ENCODE results near the gene CHST15. TPM values are rescaled to one million over a fixed set of nuclear protein-coding genes. Genes with fewer than 3 reads are reported as not detected.

The CHST15 gene
- polyA plus RNA-seq, 4 donors, result 0.45 to 8.5 (median 4.0) TPM

DNA sequence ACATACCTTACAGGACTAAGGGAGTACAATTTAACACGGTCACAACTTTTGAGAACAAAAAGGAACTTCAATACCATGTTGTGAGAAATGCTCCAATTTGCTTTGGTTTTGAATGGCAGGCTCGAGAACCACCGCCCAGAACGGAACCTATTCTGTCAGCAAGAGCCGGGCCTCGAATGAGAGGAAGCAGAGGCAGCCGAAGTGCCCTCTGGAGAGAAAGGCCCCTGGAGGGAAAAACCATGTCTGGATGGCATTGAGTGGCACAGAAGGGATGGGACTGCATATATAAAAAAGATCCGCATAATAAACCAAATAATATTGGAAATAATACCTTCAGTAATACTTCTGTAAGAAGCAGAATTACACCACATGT, 85.6 kb downstream of the CHST15 start:
- no peak for FAIRE-seq
- Histone ChIP-seq H3K36me3 (ENCODE audit: control insufficient read depth in 3 of 3, insufficient read depth in 2 of 3, low read depth in 1 of 3, low read length in 3 of 3) (peaks cover 0 to 13% (median 0%) of the 10 kb centered on the region in 3 donors), H3K4me1 (ENCODE audit: control insufficient read depth in 3 of 3, insufficient read depth in 2 of 3, low read depth in 1 of 3, low read length in 2 of 3) (no peaks in the 10 kb centered on the region), H3K27me3 (ENCODE audit: control insufficient read depth in 3 of 3, insufficient read depth in 3 of 3, low read length in 3 of 3) (no peaks in the 10 kb centered on the region), H3K27ac (ENCODE audit: low read depth in 1 of 3, low read length in 2 of 3) (no peak overlapping the region), H3K4me3 (ENCODE audit: low read depth in 1 of 3, low read length in 3 of 3) (no peak overlapping the region), H3K9me3 (ENCODE audit: control insufficient read depth in 2 of 2, insufficient read depth in 1 of 2, low read depth in 1 of 2, low read length in 1 of 2) (no peaks in the 10 kb centered on the region)
- 89 to 94% (median 92%) methylated on average over 8 of the region's 8 CpGs for WGBS, 3 donors
- DNase-seq, result no peak

DNA sequence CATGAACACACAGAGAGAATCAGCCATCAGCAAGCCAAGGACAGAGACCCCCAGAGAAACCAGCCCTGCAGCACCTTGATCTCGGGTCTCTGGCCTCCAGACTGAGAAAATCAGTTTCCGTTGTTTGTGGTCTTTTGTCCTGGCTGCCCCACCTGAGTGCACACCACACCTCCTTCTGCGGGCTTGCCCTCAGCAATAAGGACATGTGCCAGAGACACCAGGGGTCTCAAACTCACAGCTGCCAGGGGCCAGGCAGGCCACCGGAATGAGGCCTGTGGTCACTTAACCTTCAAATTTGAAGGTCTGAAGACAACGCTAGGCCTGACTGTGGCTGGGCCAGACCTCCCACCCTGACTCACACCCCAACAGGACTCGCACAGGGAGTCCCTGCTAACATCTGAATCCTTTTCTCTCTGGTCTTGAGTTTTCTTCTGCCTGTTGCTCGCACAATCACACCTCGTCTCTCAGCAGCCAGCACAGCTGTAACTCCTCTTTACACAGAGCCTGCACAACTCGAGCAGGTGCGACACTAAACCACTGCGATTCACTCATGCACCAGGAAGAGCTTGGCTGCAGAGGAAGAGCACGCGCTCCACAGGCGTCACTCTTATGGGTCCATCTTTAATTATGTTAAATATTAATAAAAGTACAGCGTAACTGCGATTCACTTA, 86.2 kb downstream of the CHST15 start:
- DNase-seq (no peak), FAIRE-seq (no peak)
- Histone ChIP-seq H3K27me3 (ENCODE audit: control insufficient read depth in 3 of 3, insufficient read depth in 3 of 3, low read length in 3 of 3) (no peaks in the 10 kb centered on the region), H3K27ac (ENCODE audit: low read depth in 1 of 3, low read length in 2 of 3) (no peak overlapping the region), H3K4me3 (ENCODE audit: low read depth in 1 of 3, low read length in 3 of 3) (no peak overlapping the region), H3K9me3 (ENCODE audit: control insufficient read depth in 2 of 2, insufficient read depth in 1 of 2, low read depth in 1 of 2, low read length in 1 of 2) (no peaks in the 10 kb centered on the region), H3K36me3 (ENCODE audit: control insufficient read depth in 3 of 3, insufficient read depth in 2 of 3, low read depth in 1 of 3, low read length in 3 of 3) (peaks cover 0 to 13% (median 0%) of the 10 kb centered on the region in 3 donors), H3K4me1 (ENCODE audit: control insufficient read depth in 3 of 3, insufficient read depth in 2 of 3, low read depth in 1 of 3, low read length in 2 of 3) (no peaks in the 10 kb centered on the region)
- 80 to 88% (median 85%) methylated on average over 16 of the region's 16 CpGs for WGBS, 3 donors

DNA sequence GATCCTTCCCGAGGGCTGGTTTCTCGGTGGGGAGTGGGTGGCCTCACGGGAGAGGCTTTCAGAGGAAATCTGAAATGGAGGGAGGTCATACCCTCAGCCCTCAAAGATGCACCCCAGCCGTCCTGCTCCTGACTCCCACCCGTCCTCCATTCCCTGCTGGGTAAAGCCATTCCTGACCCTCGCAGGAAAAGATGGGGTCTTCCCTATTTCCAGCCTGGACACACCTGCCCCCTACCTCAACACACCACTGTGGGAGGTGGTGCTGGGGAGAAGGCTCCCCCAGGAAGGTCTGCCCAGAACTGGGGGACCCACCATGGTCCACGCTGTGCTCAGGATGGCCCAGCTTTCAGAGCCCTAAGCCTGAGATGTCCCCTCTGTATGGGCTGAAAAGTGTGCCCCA, 86.9 kb downstream of the CHST15 start:
- H3K9me3 ChIP-seq (ENCODE audit: control insufficient read depth in 2 of 2, insufficient read depth in 1 of 2, low read depth in 1 of 2, low read length in 1 of 2), result no peaks in the 10 kb centered on the region
- H3K4me1 ChIP-seq (ENCODE audit: control insufficient read depth in 3 of 3, insufficient read depth in 2 of 3, low read depth in 1 of 3, low read length in 2 of 3), result no peaks in the 10 kb centered on the region
- DNase-seq (no peak), FAIRE-seq (no peak)
- no peak overlapping the region for H3K4me3 ChIP-seq (ENCODE audit: low read depth in 1 of 3, low read length in 3 of 3)
- H3K36me3 ChIP-seq (ENCODE audit: control insufficient read depth in 3 of 3, insufficient read depth in 2 of 3, low read depth in 1 of 3, low read length in 3 of 3), result peaks cover 0 to 13% (median 0%) of the 10 kb centered on the region in 3 donors
- WGBS, 3 donors, result 73 to 83% (median 83%) methylated on average over 7 of the region's 7 CpGs
- no peaks in the 10 kb centered on the region for H3K27me3 ChIP-seq (ENCODE audit: control insufficient read depth in 3 of 3, insufficient read depth in 3 of 3, low read length in 3 of 3)
- H3K27ac ChIP-seq (ENCODE audit: low read depth in 1 of 3, low read length in 2 of 3), result peak overlapping the region in 1 of 3 donors; percentile 17

DNA sequence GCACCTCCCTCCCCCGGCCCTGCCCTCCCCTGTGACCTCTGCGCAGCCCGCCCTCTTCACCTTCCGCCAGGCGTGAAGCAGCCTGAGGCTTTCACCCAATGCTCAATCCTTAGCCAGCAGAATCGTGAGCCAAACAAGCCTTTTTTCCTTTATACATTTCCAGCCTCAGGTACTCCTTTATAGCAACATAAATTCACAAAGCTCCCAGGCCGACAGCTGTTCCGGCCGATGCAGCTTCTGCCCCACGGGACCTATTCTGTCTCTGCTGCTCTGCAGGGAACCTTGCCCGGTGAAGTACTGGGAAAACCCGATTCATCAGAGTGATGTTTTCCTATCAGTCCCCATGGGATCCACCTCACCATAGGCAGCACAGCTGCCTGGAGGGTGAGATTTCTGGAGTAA, 87.4 kb downstream of the CHST15 start:
- no peak for FAIRE-seq
- peaks cover 0 to 11% (median 0%) of the 10 kb centered on the region in 3 donors for H3K36me3 ChIP-seq (ENCODE audit: control insufficient read depth in 3 of 3, insufficient read depth in 2 of 3, low read depth in 1 of 3, low read length in 3 of 3)
- no peak for DNase-seq
- no peaks in the 10 kb centered on the region for H3K4me1 ChIP-seq (ENCODE audit: control insufficient read depth in 3 of 3, insufficient read depth in 2 of 3, low read depth in 1 of 3, low read length in 2 of 3)
- H3K9me3 ChIP-seq (ENCODE audit: control insufficient read depth in 2 of 2, insufficient read depth in 1 of 2, low read depth in 1 of 2, low read length in 1 of 2), result no peaks in the 10 kb centered on the region
- no peaks in the 10 kb centered on the region for H3K27me3 ChIP-seq (ENCODE audit: control insufficient read depth in 3 of 3, insufficient read depth in 3 of 3, low read length in 3 of 3)
- WGBS, 3 donors, result 73 to 76% (median 74%) methylated on average over 12 of the region's 12 CpGs
- H3K4me3 ChIP-seq (ENCODE audit: low read depth in 1 of 3, low read length in 3 of 3), result no peak overlapping the region
- no peak overlapping the region for H3K27ac ChIP-seq (ENCODE audit: low read depth in 1 of 3, low read length in 2 of 3)

DNA sequence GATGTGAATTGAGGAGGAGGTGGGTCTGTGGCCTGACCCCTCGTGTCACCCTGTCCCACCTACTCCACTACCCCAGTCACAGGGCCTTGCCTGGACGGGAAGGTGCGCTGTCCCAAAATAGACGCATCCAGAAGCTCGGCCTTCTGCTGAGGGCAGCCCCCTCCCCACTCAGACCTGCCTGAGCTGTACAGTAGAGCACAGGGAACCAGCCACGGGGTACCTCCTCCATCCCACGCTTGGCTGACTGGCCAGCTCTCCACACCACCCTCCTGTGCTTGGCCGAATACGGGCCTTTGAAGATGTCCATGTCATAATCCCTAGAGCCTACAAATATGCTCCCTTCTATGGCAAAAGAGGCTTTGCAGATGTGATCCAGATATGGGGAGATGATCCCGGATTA, 88.3 kb downstream of the CHST15 start:
- DNase-seq, result no peak
- no peak for FAIRE-seq
- Histone ChIP-seq H3K27ac (ENCODE audit: low read depth in 1 of 3, low read length in 2 of 3) (no peak overlapping the region), H3K27me3 (ENCODE audit: control insufficient read depth in 3 of 3, insufficient read depth in 3 of 3, low read length in 3 of 3) (no peaks in the 10 kb centered on the region), H3K36me3 (ENCODE audit: control insufficient read depth in 3 of 3, insufficient read depth in 2 of 3, low read depth in 1 of 3, low read length in 3 of 3) (peaks cover 0 to 10% (median 0%) of the 10 kb centered on the region in 3 donors), H3K4me1 (ENCODE audit: control insufficient read depth in 3 of 3, insufficient read depth in 2 of 3, low read depth in 1 of 3, low read length in 2 of 3) (no peaks in the 10 kb centered on the region), H3K9me3 (ENCODE audit: control insufficient read depth in 2 of 2, insufficient read depth in 1 of 2, low read depth in 1 of 2, low read length in 1 of 2) (no peaks in the 10 kb centered on the region), H3K4me3 (ENCODE audit: low read depth in 1 of 3, low read length in 3 of 3) (no peak overlapping the region)
- WGBS, 3 donors, result 81 to 87% (median 84%) methylated on average over 10 of the region's 10 CpGs

DNA sequence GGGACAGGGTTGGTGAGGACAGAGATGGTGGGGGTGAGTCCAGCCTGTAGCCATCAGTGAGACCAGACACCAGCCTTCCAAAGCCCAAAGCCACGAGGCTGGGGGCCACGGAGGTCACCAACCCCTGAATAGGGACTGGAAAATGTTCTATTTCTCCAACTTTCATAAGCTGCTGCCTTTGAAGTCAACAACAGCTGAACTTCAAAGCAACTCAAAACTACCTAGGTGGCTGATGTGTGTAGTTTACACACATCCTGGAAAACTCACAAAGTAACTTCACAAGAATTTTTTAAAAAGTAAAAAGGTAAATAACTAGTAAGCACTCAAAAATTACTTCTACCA, 88.8 kb downstream of the CHST15 start:
- Histone ChIP-seq H3K27ac (ENCODE audit: low read depth in 1 of 3, low read length in 2 of 3) (no peak overlapping the region), H3K36me3 (ENCODE audit: control insufficient read depth in 3 of 3, insufficient read depth in 2 of 3, low read depth in 1 of 3, low read length in 3 of 3) (peaks cover 0 to 8% (median 0%) of the 10 kb centered on the region in 3 donors), H3K9me3 (ENCODE audit: control insufficient read depth in 2 of 2, insufficient read depth in 1 of 2, low read depth in 1 of 2, low read length in 1 of 2) (no peaks in the 10 kb centered on the region), H3K4me3 (ENCODE audit: low read depth in 1 of 3, low read length in 3 of 3) (no peak overlapping the region), H3K4me1 (ENCODE audit: control insufficient read depth in 3 of 3, insufficient read depth in 2 of 3, low read depth in 1 of 3, low read length in 2 of 3) (no peaks in the 10 kb centered on the region), H3K27me3 (ENCODE audit: control insufficient read depth in 3 of 3, insufficient read depth in 3 of 3, low read length in 3 of 3) (no peaks in the 10 kb centered on the region)
- 48 to 60% (median 59%) methylated on average over 2 of the region's 2 CpGs for WGBS, 3 donors
- FAIRE-seq (no peak), DNase-seq (no peak)

DNA sequence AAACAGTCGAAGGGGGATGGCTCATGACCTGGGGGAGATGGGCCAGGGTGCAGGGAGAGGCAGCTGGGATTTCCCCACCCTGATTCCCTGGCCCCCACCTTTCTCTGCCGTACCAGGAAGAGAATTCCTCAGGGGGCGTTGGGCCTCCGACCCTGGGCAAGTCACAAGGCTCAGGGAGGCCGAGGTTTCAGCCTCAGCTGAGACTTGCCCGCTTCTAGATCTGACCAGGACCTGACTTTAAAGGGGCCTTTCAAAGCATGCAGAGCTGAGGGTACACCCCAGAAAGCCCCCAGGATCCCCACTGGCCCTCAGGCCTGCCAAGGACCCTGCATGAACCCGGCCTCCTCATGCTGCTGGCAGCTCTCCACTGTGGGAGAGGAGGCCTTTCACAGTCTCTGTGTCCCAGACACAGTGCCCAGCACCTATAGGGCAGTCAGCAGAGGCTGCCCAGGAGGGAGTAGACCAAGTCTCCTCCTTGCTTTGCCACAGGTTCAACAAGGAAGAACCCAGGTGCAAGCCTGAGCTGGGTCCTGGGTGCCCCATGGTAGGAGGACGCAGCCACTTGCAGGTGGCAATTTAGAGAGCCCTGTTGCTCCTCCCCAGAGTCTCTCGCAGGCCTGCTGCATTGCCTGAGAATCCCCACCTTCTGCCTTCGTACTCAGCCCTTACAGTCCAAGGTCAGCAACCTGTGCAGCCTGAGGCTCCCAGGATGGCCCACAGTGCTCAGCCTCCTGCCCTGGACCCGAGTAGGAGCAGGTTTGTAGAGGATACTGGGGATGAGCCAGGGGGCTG, 89.3 kb downstream of the CHST15 start:
- no peak overlapping the region for H3K27ac ChIP-seq (ENCODE audit: low read depth in 1 of 3, low read length in 2 of 3)
- H3K9me3 ChIP-seq (ENCODE audit: control insufficient read depth in 2 of 2, insufficient read depth in 1 of 2, low read depth in 1 of 2, low read length in 1 of 2), result no peaks in the 10 kb centered on the region
- no peak overlapping the region for H3K4me3 ChIP-seq (ENCODE audit: low read depth in 1 of 3, low read length in 3 of 3)
- no peaks in the 10 kb centered on the region for H3K27me3 ChIP-seq (ENCODE audit: control insufficient read depth in 3 of 3, insufficient read depth in 3 of 3, low read length in 3 of 3)
- no peaks in the 10 kb centered on the region for H3K4me1 ChIP-seq (ENCODE audit: control insufficient read depth in 3 of 3, insufficient read depth in 2 of 3, low read depth in 1 of 3, low read length in 2 of 3)
- FAIRE-seq (no peak), DNase-seq (no peak)
- WGBS, 3 donors, result 59 to 74% (median 64%) methylated on average over 11 of the region's 11 CpGs
- H3K36me3 ChIP-seq (ENCODE audit: control insufficient read depth in 3 of 3, insufficient read depth in 2 of 3, low read depth in 1 of 3, low read length in 3 of 3), result peaks cover 0 to 8% (median 0%) of the 10 kb centered on the region in 3 donors

DNA sequence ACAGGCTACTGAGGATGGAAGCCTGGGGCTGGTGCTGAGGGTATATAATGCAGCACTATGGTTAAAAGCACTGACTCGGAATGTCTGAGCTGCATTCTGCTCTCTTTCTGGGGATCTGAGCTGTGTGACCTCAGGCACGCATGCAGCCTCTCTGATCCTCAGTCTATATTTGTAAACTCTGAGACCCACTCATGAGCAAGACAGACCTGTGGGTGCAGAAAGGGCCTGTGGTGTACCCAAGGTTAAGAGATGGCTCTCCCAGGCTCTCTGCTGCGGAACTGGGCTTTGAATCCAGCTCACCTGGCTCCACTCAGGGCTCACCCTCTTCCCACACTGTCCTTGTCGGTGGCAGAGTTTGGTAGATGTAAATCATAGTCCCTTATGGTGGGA, 89.9 kb downstream of the CHST15 start:
- DNase-seq, result no peak
- no peaks in the 10 kb centered on the region for H3K27me3 ChIP-seq (ENCODE audit: control insufficient read depth in 3 of 3, insufficient read depth in 3 of 3, low read length in 3 of 3)
- H3K4me1 ChIP-seq (ENCODE audit: control insufficient read depth in 3 of 3, insufficient read depth in 2 of 3, low read depth in 1 of 3, low read length in 2 of 3), result no peaks in the 10 kb centered on the region
- no peak overlapping the region for H3K27ac ChIP-seq (ENCODE audit: low read depth in 1 of 3, low read length in 2 of 3)
- 65 to 78% (median 68%) methylated on average over 4 of the region's 4 CpGs for WGBS, 3 donors
- no peak for FAIRE-seq
- H3K9me3 ChIP-seq (ENCODE audit: control insufficient read depth in 2 of 2, insufficient read depth in 1 of 2, low read depth in 1 of 2, low read length in 1 of 2), result no peaks in the 10 kb centered on the region
- peaks cover 0 to 6% (median 0%) of the 10 kb centered on the region in 3 donors for H3K36me3 ChIP-seq (ENCODE audit: control insufficient read depth in 3 of 3, insufficient read depth in 2 of 3, low read depth in 1 of 3, low read length in 3 of 3)
- no peak overlapping the region for H3K4me3 ChIP-seq (ENCODE audit: low read depth in 1 of 3, low read length in 3 of 3)

All from small intestine (tissue), 7 donors.